Body of pancreas (tissue), 4 donors: ENCODE data around the gene GPSM3.

Source experiments
- POLR2A ChIP-seq, 3 donors: fragments of 450-650 bp; IDR thresholded peaks; one replicate each; pipeline ENCODE4 v1.6.1; 2016; ENCODE audit warnings: antibody characterized with exemption in 3 of 3, mild to moderate bottlenecking in 2 of 3
- TF ChIP-seq, protein P1 (sequence below), 7 experiments: fragments of 450-650 bp in 4 of 7; fragments of 200-600 bp in 3 of 7; sonication (generic) in 3 of 7; IDR thresholded peaks; one replicate each; pipeline ENCODE4 v1.5.1; 2016 to 2019; ENCODE audit warnings: antibody characterized with exemption in 7 of 7

DNA sequence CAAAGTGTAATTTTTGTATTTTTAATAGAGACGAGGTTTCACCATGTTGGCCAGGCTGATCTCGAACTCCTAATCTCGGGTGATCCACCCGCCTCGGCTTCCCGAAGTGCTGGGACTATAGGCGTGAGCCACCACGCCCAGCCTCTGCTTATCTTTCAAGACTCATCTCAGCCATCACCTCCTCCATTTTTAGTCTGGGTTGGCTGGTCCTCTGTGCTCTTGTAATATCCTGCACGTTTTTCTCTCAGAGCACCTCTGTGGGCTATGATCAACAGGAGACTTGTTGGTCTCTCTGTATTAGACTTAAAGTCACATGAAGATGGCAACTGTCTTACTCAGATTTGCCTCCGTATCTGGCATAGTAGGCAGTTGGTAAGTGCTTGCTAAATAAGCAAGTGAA lies 23.8 kb upstream of the GPSM3 start:
- TF ChIP-seq POLR2A (IDR thresholded peaks at IDR 0.05), result no peak
- TF ChIP-seq, protein P1, sequence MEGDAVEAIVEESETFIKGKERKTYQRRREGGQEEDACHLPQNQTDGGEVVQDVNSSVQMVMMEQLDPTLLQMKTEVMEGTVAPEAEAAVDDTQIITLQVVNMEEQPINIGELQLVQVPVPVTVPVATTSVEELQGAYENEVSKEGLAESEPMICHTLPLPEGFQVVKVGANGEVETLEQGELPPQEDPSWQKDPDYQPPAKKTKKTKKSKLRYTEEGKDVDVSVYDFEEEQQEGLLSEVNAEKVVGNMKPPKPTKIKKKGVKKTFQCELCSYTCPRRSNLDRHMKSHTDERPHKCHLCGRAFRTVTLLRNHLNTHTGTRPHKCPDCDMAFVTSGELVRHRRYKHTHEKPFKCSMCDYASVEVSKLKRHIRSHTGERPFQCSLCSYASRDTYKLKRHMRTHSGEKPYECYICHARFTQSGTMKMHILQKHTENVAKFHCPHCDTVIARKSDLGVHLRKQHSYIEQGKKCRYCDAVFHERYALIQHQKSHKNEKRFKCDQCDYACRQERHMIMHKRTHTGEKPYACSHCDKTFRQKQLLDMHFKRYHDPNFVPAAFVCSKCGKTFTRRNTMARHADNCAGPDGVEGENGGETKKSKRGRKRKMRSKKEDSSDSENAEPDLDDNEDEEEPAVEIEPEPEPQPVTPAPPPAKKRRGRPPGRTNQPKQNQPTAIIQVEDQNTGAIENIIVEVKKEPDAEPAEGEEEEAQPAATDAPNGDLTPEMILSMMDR (IDR thresholded peaks at IDR 0.05), result no peak
